GM12874 (cell line): ENCODE results near the gene SAG.

Experiments used
- TF ChIP-seq, protein P1 (sequence below): IDR thresholded peaks from 2 replicates; pipeline ENCODE4 v1.5.1; 2011; ENCODE audit warnings: low read depth, mild to moderate bottlenecking, control low read depth, low read length, moderate library complexity; ENCODE audit not compliant: insufficient read depth

The SAG gene

DNA sequence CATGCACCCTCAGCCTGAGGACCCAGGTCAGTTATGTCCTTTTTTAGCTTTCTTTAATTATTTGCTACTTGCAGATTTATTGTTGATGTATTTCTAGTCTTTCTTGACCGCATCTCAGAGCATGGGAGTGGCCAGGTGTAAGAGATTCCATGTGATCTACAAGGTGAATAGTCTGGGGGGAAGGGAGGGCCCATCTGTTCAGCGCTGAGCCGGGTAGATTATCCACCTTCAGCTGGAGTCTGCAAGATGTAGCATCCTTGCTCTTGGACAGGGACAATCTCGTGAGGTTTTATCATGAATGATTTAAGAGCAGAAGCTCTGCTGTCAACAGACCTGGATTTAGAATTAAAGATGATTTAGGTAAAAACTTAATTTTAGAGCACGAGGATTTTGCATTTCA is 34.7 kb downstream of the SAG start:
- TF ChIP-seq, protein P1, sequence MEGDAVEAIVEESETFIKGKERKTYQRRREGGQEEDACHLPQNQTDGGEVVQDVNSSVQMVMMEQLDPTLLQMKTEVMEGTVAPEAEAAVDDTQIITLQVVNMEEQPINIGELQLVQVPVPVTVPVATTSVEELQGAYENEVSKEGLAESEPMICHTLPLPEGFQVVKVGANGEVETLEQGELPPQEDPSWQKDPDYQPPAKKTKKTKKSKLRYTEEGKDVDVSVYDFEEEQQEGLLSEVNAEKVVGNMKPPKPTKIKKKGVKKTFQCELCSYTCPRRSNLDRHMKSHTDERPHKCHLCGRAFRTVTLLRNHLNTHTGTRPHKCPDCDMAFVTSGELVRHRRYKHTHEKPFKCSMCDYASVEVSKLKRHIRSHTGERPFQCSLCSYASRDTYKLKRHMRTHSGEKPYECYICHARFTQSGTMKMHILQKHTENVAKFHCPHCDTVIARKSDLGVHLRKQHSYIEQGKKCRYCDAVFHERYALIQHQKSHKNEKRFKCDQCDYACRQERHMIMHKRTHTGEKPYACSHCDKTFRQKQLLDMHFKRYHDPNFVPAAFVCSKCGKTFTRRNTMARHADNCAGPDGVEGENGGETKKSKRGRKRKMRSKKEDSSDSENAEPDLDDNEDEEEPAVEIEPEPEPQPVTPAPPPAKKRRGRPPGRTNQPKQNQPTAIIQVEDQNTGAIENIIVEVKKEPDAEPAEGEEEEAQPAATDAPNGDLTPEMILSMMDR: no peak

DNA sequence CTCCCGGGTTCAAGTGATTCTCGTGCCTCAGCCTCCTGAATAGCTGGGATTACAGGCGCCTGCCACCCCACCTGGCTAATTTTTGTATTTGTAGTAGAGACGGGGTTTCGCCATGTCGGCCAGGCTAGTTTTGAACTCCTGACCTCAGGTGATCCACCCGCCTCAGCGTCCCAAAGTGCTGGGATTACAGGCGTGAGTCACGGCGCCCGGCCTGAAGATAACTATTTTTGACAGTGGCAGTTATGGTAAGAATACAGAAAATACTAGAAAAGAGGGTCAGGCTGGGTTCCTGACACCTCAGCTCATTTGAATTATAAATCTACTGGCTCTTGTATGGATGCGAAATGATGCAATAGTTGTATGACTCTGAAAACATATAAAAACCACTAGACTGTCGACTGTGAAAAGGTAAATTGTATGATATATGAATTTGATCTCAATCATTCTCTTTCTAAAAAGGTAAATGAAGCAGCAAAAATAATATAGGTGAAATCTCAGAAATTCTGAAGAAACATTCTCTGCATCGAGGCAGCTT is 35.6 kb downstream of the SAG start:
- TF ChIP-seq, protein P1: no peak

DNA sequence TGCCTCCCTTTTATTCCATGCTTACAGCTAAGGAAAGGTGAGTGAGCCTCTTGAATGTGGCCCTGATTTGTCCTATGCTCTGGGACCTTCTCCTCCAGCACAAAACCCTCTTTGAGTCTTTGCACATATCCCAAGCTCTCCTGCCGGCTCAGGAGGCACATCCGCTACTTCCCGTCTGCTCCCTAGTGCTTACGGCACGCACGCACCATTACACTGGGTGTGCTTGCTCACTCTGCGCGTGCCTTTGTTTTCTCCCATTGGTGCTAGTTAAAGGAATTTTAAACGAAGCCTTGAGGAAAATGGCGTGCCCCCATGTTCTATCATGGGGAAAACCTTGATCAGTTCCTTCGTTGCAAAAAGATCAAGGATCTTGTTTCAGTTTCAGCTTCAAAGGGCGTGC is 38.8 kb downstream of the SAG start:
- TF ChIP-seq, protein P1: no peak

DNA sequence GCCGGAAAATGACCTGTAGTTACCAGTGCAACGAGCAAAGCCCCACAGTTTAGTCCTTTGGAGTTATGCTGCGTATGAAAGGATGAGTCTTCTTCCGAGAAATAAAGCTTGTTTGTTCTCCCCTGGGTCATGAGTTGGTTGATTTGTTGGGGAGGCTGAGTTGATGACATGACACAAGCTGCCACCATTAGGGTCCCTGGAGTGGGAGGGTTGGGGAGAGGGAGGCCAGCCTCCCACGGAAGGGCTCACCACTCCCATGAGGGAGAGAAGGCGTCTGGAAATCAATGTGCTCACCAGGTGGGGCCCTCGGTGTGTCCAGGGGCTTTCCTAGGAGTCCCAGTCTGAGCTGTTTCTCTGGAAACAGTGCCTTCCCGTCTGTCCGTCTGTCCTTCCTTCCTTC is 39.3 kb downstream of the SAG start:
- TF ChIP-seq, protein P1: no peak

DNA sequence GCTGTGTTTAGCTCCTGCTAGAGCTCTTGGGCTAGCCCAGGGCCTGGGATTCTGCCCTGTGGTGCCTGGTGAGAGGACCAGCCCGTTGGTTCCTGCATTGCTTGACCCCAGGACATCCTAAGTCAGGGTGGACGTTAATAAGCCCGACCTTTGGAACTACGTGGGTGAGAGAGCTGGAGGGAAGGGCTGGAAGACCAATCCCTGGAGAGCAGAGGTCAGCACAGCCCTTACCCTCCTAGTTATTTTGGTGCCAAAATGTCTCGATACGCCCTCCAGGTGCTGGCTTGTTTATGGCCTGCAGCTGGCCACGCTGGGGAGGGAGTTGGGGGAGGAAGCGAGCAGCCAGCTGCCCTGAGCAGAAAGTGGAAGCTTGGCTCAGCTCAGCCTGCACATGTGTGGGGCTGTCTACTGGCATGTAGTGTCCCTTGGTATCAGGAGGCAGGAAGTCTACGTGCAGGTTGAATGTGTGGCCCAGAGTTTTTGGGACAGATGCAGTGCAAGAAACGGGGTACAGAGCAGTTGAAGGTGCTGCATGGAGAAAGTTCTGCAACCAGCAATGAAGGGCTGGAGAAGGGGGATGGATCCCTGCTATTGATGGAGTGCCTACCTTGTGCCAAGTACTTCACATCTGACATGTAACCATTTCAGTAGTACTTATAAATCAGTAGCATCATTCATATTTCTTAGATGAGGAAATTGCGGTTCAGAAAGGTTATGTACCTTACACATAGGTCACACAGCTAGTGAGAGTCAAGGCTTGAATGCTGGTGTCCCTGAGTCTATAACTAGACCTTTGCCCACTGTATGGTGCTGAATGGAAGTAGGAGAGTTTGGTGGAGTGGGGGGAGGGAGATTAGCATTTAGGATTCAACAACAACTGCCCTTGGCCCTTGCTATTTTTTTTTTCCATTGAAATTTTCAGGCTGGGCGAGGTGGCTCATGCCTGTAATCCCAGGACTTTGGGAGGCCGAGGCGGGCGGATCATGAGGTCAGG is 41.7 kb downstream of the SAG start:
- TF ChIP-seq, protein P1: no peak

DNA sequence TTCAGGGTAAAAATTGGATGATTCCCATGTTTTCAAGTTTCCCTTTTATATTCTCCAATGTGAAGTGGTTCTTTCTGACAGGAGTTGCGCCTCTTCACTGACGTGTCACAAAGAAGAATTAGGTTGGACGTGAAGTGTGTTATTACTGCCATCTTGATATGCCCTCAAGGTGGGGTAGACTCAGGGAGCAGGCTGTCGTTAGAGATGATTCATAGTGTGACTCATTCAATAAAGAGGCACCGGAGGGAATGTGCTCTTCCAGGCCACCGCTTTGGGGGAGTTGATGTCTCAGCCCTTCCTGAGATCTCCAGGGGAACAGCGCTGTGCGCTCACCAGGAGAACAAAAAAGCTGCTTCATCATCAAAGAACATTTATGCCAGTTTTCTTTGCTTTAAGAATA is 43.1 kb downstream of the SAG start:
- TF ChIP-seq, protein P1: no peak

DNA sequence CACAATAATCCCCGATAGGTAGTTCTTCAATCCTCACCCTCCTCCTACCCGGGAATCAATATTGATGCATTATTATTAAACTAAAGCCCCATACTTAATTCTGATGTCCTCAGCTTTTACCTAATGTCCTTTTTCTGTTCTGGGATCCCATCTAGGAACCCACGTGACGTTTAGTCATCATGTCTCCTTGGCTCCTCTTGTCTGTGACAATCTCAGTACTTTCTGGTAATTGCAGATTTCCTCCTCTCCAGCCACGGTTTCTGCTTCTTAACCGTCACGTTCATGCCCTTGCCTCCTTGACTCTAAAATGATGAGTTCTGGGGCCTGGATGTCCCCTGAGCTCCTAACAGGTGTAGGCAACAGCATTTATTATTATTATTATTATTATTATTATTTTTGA is 43.8 kb downstream of the SAG start:
- TF ChIP-seq, protein P1: no peak
